Astrocyte of the hippocampus (primary cell): ENCODE data around the gene MPHOSPH8.
A peak's percentile ranks its signal among the peaks of the same experiment; 100 is the strongest.
"Not testable (repeated sequence)": the region's sequence is repeated elsewhere in the genome, so short reads cannot be mapped to it uniquely, and the experiment has no call there.

ENCODE experiments used
- DNase-seq: peaks from one replicate; pipeline ENCODE4 v3.0.0; 2011; ENCODE audit warnings: low read depth, low spot score

Gene MPHOSPH8

GRCh38 chr13:19680751-19681150 is 47.3 kb downstream of the MPHOSPH8 start:
- no peak for DNase-seq

- no peak for DNase-seq
Measured at GRCh38 chr13:19681517-19681916, 48.1 kb downstream of the MPHOSPH8 start.

DNA sequence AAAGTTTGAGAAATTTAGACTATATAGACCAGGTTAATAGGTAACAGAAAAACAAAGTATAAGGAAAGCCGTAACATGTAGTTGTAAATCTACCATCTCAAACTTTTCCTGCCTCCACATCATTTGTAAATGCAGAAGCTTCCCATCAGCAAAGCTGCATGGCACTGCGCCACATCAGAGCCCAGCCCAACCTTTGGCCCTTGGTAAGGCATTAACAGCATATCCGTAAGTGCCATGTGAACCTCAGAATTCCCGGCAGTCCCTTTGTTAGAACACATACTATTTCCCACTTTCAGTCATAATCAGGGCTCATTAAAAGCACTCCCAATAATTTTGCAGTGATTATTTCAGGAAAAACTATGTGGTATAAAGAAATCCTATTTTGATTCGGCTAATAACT is 51.6 kb downstream of the MPHOSPH8 start:
- DNase-seq, result no peak

- no peak for DNase-seq
Measured at GRCh38 chr13:19685437-19685836, 52.0 kb downstream of the MPHOSPH8 start.

DNA sequence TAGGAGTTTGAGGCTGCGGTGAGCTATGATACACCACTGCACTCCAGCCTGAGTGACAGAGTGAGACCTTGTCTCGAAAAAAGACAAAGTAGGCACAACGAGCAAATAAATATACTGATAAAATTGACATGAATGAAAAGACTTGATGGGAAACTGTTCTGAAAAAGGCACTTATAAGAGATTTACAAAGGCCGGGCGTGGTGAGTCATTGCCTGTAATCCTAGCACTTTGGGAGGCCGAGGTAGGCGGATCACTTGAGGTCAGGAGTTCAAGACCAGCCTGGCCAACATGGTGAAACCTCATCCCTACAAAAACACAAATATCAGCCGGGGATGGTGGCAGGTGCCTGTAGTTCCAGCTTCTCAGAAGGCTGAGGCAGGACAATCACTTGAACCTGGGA is 58.0 kb downstream of the MPHOSPH8 start:
- peak; percentile 19 for DNase-seq

DNA sequence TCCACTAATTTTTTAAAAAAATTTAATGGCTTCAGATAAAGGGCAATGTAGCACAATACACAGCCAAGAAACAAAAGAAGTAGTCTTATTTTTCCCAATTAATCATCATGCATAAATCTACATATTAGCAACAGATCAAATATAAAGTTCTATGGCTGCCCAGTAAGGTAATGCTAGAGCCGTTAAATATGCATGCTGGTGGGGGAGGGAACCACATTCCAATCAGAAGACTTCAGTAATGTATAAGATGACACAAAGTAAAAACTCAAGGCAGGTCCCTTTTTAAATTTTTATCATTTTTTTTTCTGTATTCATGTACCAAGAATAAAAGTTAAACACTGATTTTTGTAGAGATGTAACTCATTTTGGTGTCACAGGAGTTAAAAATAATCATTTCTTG is 62.0 kb downstream of the MPHOSPH8 start:
- no peak for DNase-seq

- DNase-seq, result no peak
Measured at GRCh38 chr13:19695829-19696228, 62.4 kb downstream of the MPHOSPH8 start.

DNA sequence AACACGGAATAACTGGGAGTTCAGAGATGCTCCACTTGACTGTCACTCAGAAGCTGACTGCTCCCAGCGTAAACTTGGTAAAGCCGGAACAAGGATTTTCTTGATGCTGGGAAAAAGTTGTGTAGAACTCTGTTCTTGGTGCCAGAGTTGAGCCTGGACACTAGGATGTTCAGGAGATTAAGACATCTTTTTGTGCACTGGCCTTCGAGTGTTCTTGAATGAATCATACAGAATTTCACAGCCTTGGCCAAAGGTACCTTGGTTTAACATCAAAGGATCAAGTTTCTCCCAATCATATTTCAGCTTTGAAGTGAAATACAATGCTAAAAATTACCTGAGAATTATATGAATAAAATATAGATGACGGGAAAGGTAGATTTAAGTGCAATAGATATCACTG is 67.5 kb downstream of the MPHOSPH8 start:
- DNase-seq, result not testable (repeated sequence)

DNA sequence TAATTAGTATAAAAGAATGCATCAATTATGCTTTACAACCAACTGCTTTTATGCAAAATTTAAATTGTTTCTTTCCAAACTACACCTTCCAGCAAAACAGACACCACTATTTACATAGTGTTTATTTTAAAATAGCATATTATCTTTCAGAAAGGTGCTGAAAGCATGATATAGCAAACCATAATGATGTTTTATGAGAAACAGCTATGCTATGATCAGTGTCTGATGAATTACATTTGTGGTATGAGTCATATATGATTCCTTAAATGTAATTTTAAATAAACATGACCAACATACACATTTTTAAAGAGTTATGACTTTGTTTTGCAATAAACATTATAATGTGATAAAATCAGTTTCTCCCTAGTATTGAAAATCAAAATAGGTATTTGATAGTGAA is 68.2 kb downstream of the MPHOSPH8 start:
- DNase-seq, result not testable (repeated sequence)

DNA sequence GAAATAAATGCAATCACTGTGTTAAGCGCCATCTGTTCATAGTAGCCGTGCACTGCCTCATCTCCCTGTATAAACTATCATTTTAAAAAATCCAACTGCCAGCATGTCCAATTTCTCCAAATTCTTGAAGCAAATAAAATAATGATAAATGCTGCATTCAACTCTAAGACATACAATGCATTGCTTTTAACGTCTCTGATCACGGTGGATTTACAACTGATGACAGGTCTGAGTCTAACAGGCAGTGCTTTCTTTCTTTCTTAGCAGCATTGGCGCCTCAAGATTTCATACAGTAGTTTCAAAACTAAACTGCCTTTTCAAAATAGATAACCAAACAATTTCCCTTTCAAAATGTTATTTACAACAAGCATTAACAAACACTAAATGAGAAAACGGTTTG is 70.8 kb downstream of the MPHOSPH8 start:
- DNase-seq, result not testable (repeated sequence)

- not testable (repeated sequence) for DNase-seq
Measured at GRCh38 chr13:19709039-19709438, 75.6 kb downstream of the MPHOSPH8 start.

DNA sequence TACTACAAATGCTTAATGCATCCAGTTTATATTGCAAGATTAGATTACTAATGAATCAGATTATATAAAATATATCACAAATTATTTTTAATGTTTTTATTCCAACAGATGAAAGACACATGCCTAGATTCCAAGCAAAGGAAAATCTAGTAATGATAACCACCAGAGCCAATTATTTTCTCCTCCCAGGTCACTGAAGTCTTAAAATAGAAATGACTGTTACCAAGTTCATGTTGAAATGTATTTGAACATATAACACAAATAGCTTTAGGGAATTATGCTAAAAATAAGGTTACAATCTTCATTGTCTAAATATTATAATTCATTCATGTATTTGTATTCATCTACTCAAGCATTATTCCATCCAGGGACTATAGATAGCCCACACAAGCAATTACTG is 76.3 kb downstream of the MPHOSPH8 start:
- not testable (repeated sequence) for DNase-seq

- peak; percentile 67 for DNase-seq
Measured at GRCh38 chr13:19713186-19713965, 79.9 kb downstream of the MPHOSPH8 start.

DNA sequence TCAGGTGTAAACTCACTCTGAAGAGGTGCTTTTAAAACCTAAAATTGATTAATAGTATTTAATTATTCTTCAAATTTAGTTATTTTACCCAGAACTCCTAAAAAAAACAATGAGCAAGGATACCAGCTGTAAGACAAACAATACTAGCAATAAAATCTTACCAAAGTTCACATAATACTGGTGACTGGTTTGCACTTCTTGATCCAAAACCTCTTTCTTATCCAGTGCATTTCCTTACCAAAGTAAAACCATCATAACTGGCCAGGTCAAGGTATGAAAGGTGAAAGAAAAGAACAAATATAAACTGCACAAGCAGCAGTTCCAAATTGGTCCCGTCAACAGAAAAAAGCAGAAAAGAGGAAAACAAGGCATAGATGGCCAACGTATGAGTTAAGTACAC is 86.6 kb downstream of the MPHOSPH8 start:
- DNase-seq, result no peak
